ENCODE results near the gene HOXC12.

HOXC12 gene

GRCh38 chr12:53956914-53957536, 2.3 kb downstream of the HOXC12 start:
- DNase-seq, result no peak

GRCh38 chr12:53958128-53958527, 3.4 kb downstream of the HOXC12 start:
- DNase-seq, result no peak

DNA sequence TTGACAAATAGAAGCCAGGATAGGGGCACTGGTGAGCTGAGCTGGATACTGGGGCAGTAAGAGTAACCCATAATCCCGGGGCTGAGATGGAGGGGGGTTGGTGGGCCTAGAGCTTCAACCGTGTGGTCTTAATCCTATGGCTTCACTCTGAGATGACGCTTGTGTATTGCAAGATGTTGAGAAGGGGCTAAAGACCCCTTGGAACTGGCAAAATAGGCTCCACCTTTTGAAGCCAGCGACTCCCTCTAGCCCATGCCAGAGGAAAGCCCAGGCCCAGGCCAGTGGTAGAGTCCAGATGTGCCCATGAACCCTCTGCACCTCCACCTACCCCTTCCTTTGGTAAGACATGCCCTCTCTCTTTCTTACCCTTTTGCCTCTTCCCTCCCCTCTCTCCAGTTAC, 4.6 kb downstream of the HOXC12 start:
- DNase-seq, result no peak

GRCh38 chr12:53960187-53961024, 5.7 kb downstream of the HOXC12 start:
- DNase-seq, result no peak

- no peak for DNase-seq
These were observed 6.5 kb downstream of the HOXC12 start for GRCh38 chr12:53961025-53961761.

- no peak for DNase-seq
These were observed 8.3 kb downstream of the HOXC12 start for GRCh38 chr12:53963005-53963404.

- no peak for DNase-seq
These were observed 9.0 kb downstream of the HOXC12 start for GRCh38 chr12:53963434-53964314.

DNA sequence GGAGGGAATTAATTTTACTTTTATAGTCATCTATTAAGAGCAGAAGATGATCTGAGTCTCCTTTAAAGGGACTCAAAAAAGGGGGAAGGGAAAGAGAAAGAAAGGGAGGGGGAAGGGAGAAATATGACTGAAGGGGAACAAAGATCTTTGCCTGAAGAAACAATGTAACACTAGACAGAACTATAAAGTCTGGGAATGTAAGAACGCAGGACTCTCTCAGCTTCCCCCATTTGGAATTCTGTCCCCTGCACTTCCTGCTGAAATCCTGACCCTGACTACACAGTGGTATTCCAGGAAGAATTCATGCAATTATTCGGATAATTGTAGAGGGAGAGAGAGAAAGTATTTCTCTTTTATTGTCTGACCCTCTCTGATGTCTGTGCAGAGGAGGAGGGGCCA, 9.6 kb downstream of the HOXC12 start:
- DNase-seq, result no peak

GRCh38 chr12:53965281-53966084, 10.8 kb downstream of the HOXC12 start:
- no peak for DNase-seq

DNA sequence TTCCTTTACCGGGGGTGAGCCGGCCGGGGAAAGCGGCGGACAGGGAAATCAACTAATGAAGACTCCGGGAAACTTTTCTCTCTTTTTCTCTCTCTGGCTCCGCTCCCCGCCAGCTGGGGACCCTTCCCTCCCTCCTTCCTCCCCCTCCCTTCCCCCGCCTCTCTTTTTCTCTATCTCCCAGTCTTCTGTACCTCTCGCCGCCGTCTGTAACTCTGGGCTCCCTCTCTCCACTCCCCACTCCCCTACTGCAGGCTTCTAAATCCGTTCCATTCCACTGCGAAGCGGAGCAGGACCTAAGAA, 11.3 kb downstream of the HOXC12 start:
- no peak for DNase-seq

DNA sequence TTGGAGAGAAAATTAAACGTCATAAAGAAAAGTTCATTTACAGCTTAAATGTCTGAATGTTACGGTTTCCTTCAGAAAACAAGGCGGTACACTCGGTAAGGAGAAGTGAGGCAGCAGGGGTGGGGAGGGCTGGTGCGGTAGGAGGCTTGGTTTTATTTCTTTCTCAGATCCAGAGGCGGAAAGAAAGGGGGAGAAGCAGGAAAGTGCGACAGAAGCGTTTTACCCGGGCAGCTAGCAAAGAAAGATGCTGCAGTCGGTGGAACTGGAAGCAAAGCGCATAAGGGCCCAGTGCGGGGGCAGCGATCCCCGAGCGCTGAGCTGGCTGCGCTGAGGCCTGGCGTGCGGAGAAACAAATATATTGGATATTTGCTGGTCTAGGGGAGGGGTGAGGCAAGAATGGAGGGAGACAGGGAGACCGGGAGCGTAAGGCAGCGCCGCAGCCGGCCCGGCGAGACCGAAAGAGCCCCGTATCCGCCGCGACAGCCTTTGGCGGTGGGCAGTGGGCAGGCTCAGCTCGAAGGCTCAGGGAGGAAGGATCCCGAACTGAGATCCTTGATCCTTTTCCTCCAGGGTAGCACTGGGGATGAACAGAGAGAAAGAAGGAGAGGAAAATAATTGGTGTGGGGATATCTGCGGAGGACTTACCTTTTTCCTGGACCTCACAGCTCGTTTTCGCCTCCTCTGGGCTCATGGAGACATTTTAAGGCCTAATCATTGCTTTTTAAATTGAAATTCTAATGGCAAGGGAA, 11.9 kb downstream of the HOXC12 start:
- no peak for DNase-seq

GRCh38 chr12:53967421-53967925, 12.8 kb downstream of the HOXC12 start:
- DNase-seq, result no peak

- no peak for DNase-seq
These were observed 13.8 kb downstream of the HOXC12 start for GRCh38 chr12:53968214-53969127.

- DNase-seq, result no peak
These were observed 15.0 kb downstream of the HOXC12 start for GRCh38 chr12:53969588-53970259.

GRCh38 chr12:53970451-53970850, 15.7 kb downstream of the HOXC12 start:
- no peak for DNase-seq

GRCh38 chr12:53971129-53971528, 16.4 kb downstream of the HOXC12 start:
- no peak for DNase-seq

- DNase-seq, result no peak
These were observed 17.0 kb downstream of the HOXC12 start for GRCh38 chr12:53971686-53972085.

GRCh38 chr12:53972152-53972702, 17.5 kb downstream of the HOXC12 start:
- DNase-seq, result no peak

GRCh38 chr12:53972722-53973235, 18.1 kb downstream of the HOXC12 start, which contains the start of gene HOXC11:
TSS of gene HOXC11 (plus strand) at chr12:53973126. CDS start at chr12:53973242, 116 bp downstream.
- no peak for DNase-seq
